A673 (cell line): Measurements from ENCODE around the gene ARSA. TPM values are rescaled to one million over a fixed set of nuclear protein-coding genes. Genes with fewer than 3 reads are reported as not detected.

Experiments
- BruUV-seq: library from RNA; stranded (reverse); fragments of 400-500 nt; replicated peaks from 2 replicates; lab custom pipeline; 2021; lab: Mats Ljungman, UMichigan
- CTCF ChIA-PET: fragments of 300-600 bp; sonication (Branson Sonifier 250); formaldehyde crosslinking; loops from one replicate; lab custom pipeline; 2022; ENCODE audit warnings: antibody characterized with exemption; lab: Charles Lee
- POLR2A ChIA-PET: fragments of 300-600 bp; sonication (Branson Sonifier 250); formaldehyde crosslinking; loops from one replicate; lab custom pipeline; 2022; ENCODE audit warnings: antibody characterized with exemption; ENCODE audit not compliant: low non-redundant PET; lab: Charles Lee
- DNase-seq: peaks from one replicate; pipeline ENCODE4 v3.0.0-alpha.2; 2015; ENCODE audit warnings: low spot score
- H3K27ac ChIP-seq: fragments of 200-600 bp; sonication (generic); 2 replicates; pipeline ENCODE4 v1.5.1; 2016; ENCODE audit warnings: mixed run types, low read depth, mild to moderate bottlenecking, mixed read lengths, antibody characterized with exemption, low read length; ENCODE audit not compliant: poor library complexity, severe bottlenecking
- H3K27me3 ChIP-seq: fragments of 200-600 bp; sonication (generic); replicated peaks from 2 replicates; pipeline ENCODE4 v1.6.1; 2017; ENCODE audit warnings: mixed run types, low read depth, mild to moderate bottlenecking, mixed read lengths, antibody characterized with exemption, low read length; ENCODE audit not compliant: insufficient read depth, poor library complexity
- H3K36me3 ChIP-seq: fragments of 200-600 bp; sonication (generic); 2 replicates; pipeline ENCODE4 v1.6.1; 2016; ENCODE audit warnings: mixed run types, mild to moderate bottlenecking, mixed read lengths, antibody characterized with exemption, low read length; ENCODE audit not compliant: insufficient read depth, poor library complexity, severe bottlenecking
- H3K4me1 ChIP-seq: fragments of 200-600 bp; sonication (generic); 2 replicates; pipeline ENCODE4 v1.6.1; 2017; ENCODE audit warnings: mixed run types, mild to moderate bottlenecking, mixed read lengths, antibody characterized with exemption, low read length; ENCODE audit not compliant: insufficient read depth, poor library complexity, severe bottlenecking
- H3K4me3 ChIP-seq: fragments of 200-600 bp; sonication (generic); 2 replicates; pipeline ENCODE4 v1.5.1; 2016; ENCODE audit warnings: low read depth, mixed run types, mild to moderate bottlenecking, mixed read lengths, low read length; ENCODE audit not compliant: poor library complexity, severe bottlenecking
- H3K9me3 ChIP-seq: fragments of 200-600 bp; sonication (generic); 2 replicates; pipeline ENCODE4 v1.6.1; 2016; ENCODE audit warnings: mixed run types, low read depth, mild to moderate bottlenecking, mixed read lengths, antibody characterized with exemption, low read length; ENCODE audit not compliant: poor library complexity, severe bottlenecking
- EZH2 ChIP-seq: fragments of 200-600 bp; sonication (generic); IDR thresholded peaks from 2 replicates; pipeline ENCODE4 v1.6.1; 2017; ENCODE audit warnings: borderline replicate concordance, low read depth, mild to moderate bottlenecking, mixed read lengths, antibody characterized with exemption, low read length; ENCODE audit not compliant: poor library complexity, severe bottlenecking
- intact Hi-C: fragments of 100-400 bp; cut with micrococcal nuclease; formaldehyde crosslinking; loops from one replicate; pipeline ENCODE4 v1.10.0; 2022; ENCODE audit not compliant: unreplicated experiment
- total RNA-seq: library from RNA; stranded (reverse); gene quantifications from 2 replicates; pipeline ENCODE4 v1.2.3, GENCODE V29; 2021
- TF ChIP-seq, protein P1 (sequence below): fragments of 300-800, 200-600 bp; sonication (generic); conservative IDR thresholded peaks from 2 replicates; pipeline ENCODE4 v1.5.1; 2017; ENCODE audit warnings: low read depth, mild to moderate bottlenecking, antibody characterized with exemption, low read length, moderate library complexity, mixed read lengths

The ARSA gene
- total RNA-seq, 1 experiment from 2014 or later: 15.6 TPM

DNA sequence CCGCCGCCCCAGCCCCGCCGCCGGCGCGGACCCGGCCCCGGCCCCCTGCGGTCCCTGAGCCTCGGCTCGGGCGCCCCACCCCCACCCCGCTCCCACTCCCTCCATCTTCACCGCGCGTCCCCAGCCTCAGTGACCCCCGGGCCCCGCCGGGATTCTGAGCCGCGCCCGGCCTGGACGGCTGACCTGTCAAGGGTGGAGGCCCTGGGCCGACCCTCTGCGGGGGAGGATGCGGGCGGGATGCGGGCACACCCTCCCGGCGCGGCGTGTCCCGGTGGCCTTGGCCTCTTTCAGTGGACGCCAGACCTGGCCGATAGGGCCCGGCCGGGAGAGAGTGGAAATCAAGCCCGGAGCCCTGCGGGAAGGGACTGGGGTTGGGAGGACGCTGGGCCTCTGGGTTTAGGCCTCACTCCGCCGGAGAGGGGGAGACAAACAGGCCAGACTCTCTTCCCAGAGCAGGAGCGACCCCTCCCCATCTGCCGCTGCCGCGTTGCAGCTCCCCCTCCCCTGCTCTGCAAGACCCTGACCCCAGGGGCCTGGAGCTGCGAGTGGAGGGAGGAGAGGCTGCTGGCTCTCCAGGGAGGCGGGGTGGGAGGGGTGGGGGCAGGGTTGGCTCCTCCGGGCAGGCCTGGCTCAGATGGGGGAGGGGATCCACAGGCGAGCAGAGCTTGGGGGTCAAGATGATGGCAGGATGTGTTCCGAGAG lies 26.8 kb downstream of the ARSA start:
- no TSS peak for BruUV-seq
- H3K4me3 ChIP-seq: peak overlapping the region; percentile 51
- no peaks in the 10 kb centered on the region for H3K27me3 ChIP-seq
- TF ChIP-seq, protein P1, sequence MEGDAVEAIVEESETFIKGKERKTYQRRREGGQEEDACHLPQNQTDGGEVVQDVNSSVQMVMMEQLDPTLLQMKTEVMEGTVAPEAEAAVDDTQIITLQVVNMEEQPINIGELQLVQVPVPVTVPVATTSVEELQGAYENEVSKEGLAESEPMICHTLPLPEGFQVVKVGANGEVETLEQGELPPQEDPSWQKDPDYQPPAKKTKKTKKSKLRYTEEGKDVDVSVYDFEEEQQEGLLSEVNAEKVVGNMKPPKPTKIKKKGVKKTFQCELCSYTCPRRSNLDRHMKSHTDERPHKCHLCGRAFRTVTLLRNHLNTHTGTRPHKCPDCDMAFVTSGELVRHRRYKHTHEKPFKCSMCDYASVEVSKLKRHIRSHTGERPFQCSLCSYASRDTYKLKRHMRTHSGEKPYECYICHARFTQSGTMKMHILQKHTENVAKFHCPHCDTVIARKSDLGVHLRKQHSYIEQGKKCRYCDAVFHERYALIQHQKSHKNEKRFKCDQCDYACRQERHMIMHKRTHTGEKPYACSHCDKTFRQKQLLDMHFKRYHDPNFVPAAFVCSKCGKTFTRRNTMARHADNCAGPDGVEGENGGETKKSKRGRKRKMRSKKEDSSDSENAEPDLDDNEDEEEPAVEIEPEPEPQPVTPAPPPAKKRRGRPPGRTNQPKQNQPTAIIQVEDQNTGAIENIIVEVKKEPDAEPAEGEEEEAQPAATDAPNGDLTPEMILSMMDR: no peak
- TF ChIP-seq EZH2: no peak
- CTCF ChIA-PET: interaction anchor here (0.5 kb wide), 1 partner anchor 19 kb away, joined by 3 read pairs; no protein-coding TSS in a partner anchor
- H3K9me3 ChIP-seq: no peaks in the 10 kb centered on the region
- no peaks in the 10 kb centered on the region for H3K4me1 ChIP-seq
- H3K36me3 ChIP-seq: no peaks in the 10 kb centered on the region
- DNase-seq: no peak
- POLR2A ChIA-PET: no interaction called here
- intact Hi-C loops: loop anchor here (10.0 kb wide), 1 partner anchor 56 kb away; the partner anchor contains the start of gene KLHDC7B
- no peak overlapping the region for H3K27ac ChIP-seq

DNA sequence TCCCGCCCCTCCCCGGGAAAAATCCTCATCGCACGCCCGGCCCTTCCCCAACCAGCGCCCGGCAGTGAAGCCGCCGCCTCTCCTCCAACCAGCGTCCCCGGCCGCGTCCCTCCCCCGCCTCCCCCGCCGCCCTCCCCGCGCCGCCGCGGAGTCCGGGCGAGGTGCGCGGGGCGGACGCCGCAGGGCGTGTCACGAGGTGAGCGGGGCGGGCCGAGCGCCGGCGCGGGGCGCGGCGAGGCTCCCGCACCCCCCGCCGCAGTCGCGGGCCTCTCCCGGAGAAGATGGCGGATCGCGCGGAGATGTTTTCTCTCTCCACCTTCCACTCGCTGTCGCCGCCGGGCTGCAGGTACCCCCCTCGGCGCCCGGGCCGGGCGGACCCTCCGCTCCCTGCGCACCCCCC lies 27.4 kb downstream of the ARSA start, which contains the start of gene MAPK8IP2:
TSS of gene MAPK8IP2 (plus strand) at position 256 of the 400 bp plus-strand sequence. CDS start at position 282, 26 bp downstream.
- peak within 1 kb of the TSS; percentile 51 for H3K4me3 ChIP-seq
- no peaks in the 10 kb centered on the region for H3K9me3 ChIP-seq
- peak; percentile 34 for DNase-seq
- no peaks in the 10 kb centered on the region for H3K36me3 ChIP-seq
- H3K27me3 ChIP-seq: no peaks in the 10 kb centered on the region
- ChIA-PET POLR2A (no interaction called here), CTCF (no interaction called here)
- BruUV-seq: no TSS peak
- TF ChIP-seq, protein P1: no peak
- TF ChIP-seq EZH2: no peak
- H3K4me1 ChIP-seq: no peaks in the 10 kb centered on the region
- H3K27ac ChIP-seq: no peak within 1 kb of the TSS
- intact Hi-C loops: loop anchor here (10.0 kb wide), 1 partner anchor 56 kb away; the partner anchor contains the start of gene KLHDC7B

DNA sequence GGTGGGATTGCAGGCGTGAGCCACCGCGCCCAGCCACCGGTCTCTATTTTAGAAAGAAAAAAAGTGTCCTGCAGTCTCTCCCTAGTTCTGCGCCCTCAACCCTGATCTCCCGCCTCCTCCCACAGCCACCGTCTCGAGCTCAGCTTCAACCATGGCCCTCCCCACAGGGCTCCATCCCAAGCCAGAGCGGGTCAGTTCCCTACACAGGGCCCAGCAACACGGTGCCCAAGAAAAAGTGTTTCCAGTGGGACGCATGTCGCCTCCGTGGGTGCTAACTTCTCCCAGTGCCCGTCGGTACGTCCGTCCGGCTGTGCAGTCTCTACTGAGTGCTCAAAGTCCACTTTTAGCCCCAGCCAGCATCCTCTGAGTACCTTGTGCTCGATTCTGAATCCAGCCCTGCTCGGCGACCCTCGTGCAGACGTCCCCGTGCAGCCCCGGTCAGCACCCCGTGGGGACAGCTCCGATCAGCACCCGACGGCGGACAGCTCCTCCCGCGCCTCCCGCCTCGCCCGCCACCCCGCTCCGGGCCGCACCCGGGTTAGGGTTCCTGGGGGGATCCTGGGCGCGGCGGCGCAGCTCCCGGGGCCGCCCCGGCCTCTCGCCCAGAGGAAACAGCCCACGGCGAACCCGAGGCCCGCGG lies 28.0 kb downstream of the ARSA start:
- no TSS peak for BruUV-seq
- H3K27ac ChIP-seq: no peak overlapping the region
- no peaks in the 10 kb centered on the region for H3K27me3 ChIP-seq

More for the DNA sequence above, 28.0 kb downstream of the ARSA start:
- no peaks in the 10 kb centered on the region for H3K9me3 ChIP-seq
- H3K36me3 ChIP-seq: no peaks in the 10 kb centered on the region
- POLR2A ChIA-PET: no interaction called here
- CTCF ChIA-PET: interaction anchor here (0.6 kb wide), 1 partner anchor 20 kb away, joined by 8 read pairs; no protein-coding TSS in a partner anchor
- peak overlapping the region; percentile 34 for H3K4me3 ChIP-seq
- DNase-seq: peak; percentile 48
- TF ChIP-seq, protein P1: no peak
- no peak for TF ChIP-seq EZH2
- intact Hi-C loops: loop anchor here (10.0 kb wide), 1 partner anchor 55 kb away; the partner anchor contains the start of gene KLHDC7B
- no peaks in the 10 kb centered on the region for H3K4me1 ChIP-seq
